ENCODE results near the gene GOLIM4.

- no peak for TF ChIP-seq CTCF (IDR thresholded peaks at IDR 0.05)
- TF ChIP-seq POLR2A (IDR thresholded peaks at IDR 0.05) = no peak
Measured at GRCh38 chr3:168100777-168101492, 5.2 kb upstream of the GOLIM4 start.
